Loucy (cell line): ENCODE data around the gene SLC26A1.

Experiments used
- CTCF ChIP-seq: fragments of 200-600 bp; sonication (generic); conservative IDR thresholded peaks from 2 replicates; pipeline ENCODE4 v1.5.1; 2014; ENCODE audit warnings: mild to moderate bottlenecking, antibody characterized with exemption, low read length
- EZH2phosphoT487 ChIP-seq: fragments of 200-600 bp; IDR thresholded peaks from 2 replicates; pipeline ENCODE4 v1.6.1; 2018; ENCODE audit warnings: antibody characterized with exemption, mild to moderate bottlenecking, moderate library complexity, borderline replicate concordance

DNA sequence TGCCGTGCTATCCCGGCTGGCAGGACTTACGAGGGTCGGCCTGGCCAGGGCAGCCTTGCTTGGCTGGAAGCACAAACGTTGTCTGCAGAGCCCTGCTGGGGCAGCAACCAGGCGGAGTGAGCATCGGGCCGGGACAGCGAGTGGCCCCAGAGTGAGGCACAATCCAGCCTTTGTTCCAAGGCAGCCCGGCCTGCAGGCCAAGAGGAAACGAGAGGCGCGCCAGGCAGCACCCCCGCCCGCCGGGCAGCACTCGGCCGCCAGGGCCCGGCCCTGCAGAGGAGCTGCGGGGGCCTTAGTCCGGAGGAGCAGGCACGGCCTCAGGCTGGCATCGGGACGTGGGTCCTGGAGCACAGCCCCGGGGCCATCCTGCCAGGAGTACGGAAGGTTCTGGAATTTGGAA, 42.3 kb upstream of the SLC26A1 start:
- TF ChIP-seq CTCF (no peak), EZH2phosphoT487 (no peak)
